CD4-positive, alpha-beta T cell (primary cell): ENCODE data around the gene CLOCK. TPM values are rescaled to one million over a fixed set of nuclear protein-coding genes. Genes with fewer than 3 reads are reported as not detected.

ENCODE experiments used
- ATAC-seq: fragments of 200-7000 bp; cut with Tn5 transposase; one replicate; pipeline ENCODE4 v1.10.0; 2022; ENCODE audit warnings: mild to moderate bottlenecking; ENCODE audit not compliant: poor library complexity
- CTCF ChIA-PET: fragments of 350-600 bp; sonication (Branson Sonifier 250); formaldehyde crosslinking; loops from one replicate; lab custom pipeline; 2021; ENCODE audit warnings: antibody characterized with exemption, inconsistent platforms; lab: Charles Lee
- POLR2A ChIA-PET: fragments of 350-600 bp; sonication (Branson Sonifier 250); formaldehyde crosslinking; loops from one replicate; lab custom pipeline; 2021; ENCODE audit warnings: antibody characterized with exemption, inconsistent platforms; lab: Charles Lee
- DNase-seq, 14 experiments: peaks; one replicate each; pipeline ENCODE4 v3.0.0-alpha.2; 2013 to 2020; ENCODE audit warnings: mixed read lengths in 2 of 14
- H3K27ac ChIP-seq, 2 donors: one replicate each; pipeline versions ENCODE4 v1.5.1 to v1.7.0; 2013; ENCODE audit warnings: low read length in 2 of 2, low read depth in 1 of 2, mild to moderate bottlenecking in 1 of 2
- H3K27me3 ChIP-seq, 2 experiments: 1 replicate in 1 of 2; 2 replicates in 1 of 2; pipeline versions ENCODE4 v1.6.1 to v1.7.0; 2013; ENCODE audit warnings: low read length in 2 of 2, control low read depth in 1 of 2, mild to moderate bottlenecking in 1 of 2, moderate library complexity in 1 of 2; ENCODE audit not compliant: insufficient read depth in 2 of 2, control insufficient read depth in 1 of 2
- H3K36me3 ChIP-seq: one replicate; pipeline ENCODE4 v1.6.1; 2013; ENCODE audit warnings: low read length, control low read depth; ENCODE audit not compliant: insufficient read depth
- H3K4me1 ChIP-seq: one replicate; pipeline ENCODE4 v1.6.1; 2013; ENCODE audit warnings: low read length, control low read depth; ENCODE audit not compliant: insufficient read depth
- H3K4me3 ChIP-seq: one replicate; pipeline ENCODE4 v1.5.1; 2013; ENCODE audit warnings: mild to moderate bottlenecking, low read length, moderate library complexity
- H3K9me3 ChIP-seq, 2 experiments: 1 replicate in 1 of 2; 2 replicates in 1 of 2; pipeline versions ENCODE4 v1.6.1 to v1.7.0; 2013; ENCODE audit warnings: low read length in 2 of 2, mild to moderate bottlenecking in 2 of 2, control low read depth in 1 of 2, moderate library complexity in 1 of 2; ENCODE audit not compliant: control insufficient read depth in 1 of 2, insufficient read depth in 1 of 2
- H3K27ac Mint-ChIP-seq: one replicate; pipeline ENCODE4 v1.8.0; 2020; ENCODE audit warnings: mixed read lengths
- H3K27me3 Mint-ChIP-seq: one replicate; pipeline ENCODE4 v1.8.0; 2021; ENCODE audit warnings: mixed read lengths
- H3K36me3 Mint-ChIP-seq: one replicate; pipeline ENCODE4 v1.8.0; 2021; ENCODE audit warnings: low read depth, mixed read lengths
- H3K4me1 Mint-ChIP-seq: one replicate; pipeline ENCODE4 v1.8.0; 2021; ENCODE audit warnings: low read depth, mixed read lengths
- H3K4me3 Mint-ChIP-seq: one replicate; pipeline ENCODE4 v1.8.0; 2020; ENCODE audit warnings: mild to moderate bottlenecking, mixed read lengths
- H3K9me3 Mint-ChIP-seq: one replicate; pipeline ENCODE4 v1.8.0; 2020; ENCODE audit warnings: mixed read lengths
- CTCF ChIP-seq: fragments of 200-600 bp; IDR thresholded peaks from one replicate; pipeline ENCODE4 v1.8.0; 2022; ENCODE audit warnings: antibody characterized with exemption, mild to moderate bottlenecking
- intact Hi-C, 2 experiments: fragments of 100-400 bp; cut with DNase I in 1 of 2; cut with micrococcal nuclease in 1 of 2; formaldehyde crosslinking; loops; one replicate each; pipeline versions ENCODE4 v1.15.1 to v1.9.0; 2023 to 2025; cut with DNase I, micrococcal nuclease
- total RNA-seq, 174 experiments: library from RNA in 2 of 174; stranded (reverse) in 2 of 174; gene quantifications; one replicate each; pipeline ENCODE4 v1.2.3 and lab custom pipeline; 2021 to 2026

The CLOCK gene
- total RNA-seq, 2 experiments from 2014 or later = 4.9 to 5.6 TPM

DNA sequence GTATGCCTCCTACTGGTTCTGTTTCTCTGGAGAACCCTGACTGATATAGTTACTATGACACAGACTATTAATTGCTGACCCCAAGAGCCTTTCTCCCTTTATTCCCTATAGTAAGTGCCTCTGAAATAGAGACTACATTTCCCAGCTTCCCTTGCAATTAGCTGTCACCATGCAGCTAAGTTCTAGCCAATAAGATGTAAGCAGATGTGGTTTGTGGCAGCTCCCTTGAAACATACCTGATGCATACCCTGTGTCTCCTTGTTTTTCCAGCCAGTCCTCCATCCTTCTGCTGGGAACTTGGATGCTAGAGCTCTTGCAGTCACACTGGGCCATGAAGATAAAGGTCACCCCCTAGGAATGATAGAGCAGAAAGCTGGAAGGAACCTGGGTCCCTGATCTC lies 160.6 kb downstream of the CLOCK start:
- H3K27me3 Mint-ChIP-seq = no peaks in the 10 kb centered on the region
- Histone ChIP-seq H3K4me1 (no peaks in the 10 kb centered on the region), H3K27ac (no peak overlapping the region), H3K36me3 (no peaks in the 10 kb centered on the region), H3K9me3 (no peaks in the 10 kb centered on the region), H3K27me3 (no peaks in the 10 kb centered on the region), H3K4me3 (no peak overlapping the region)
- TF ChIP-seq CTCF = no peak
- ChIA-PET POLR2A (interaction anchor here (1.4 kb wide), 1 partner anchor 10 kb away, joined by 7 read pairs; the partner anchor contains the start of gene TMEM165), CTCF (interaction anchor here (0.6 to 1.1 kb wide), 2 partner anchors 9 to 13 kb away, joined by 3 read pairs; partner anchors contain the start of gene TMEM165)
- ATAC-seq (no peak), DNase-seq (peak in 3 of 14 experiments; percentile 15 to 33 (median 22))
- no peaks in the 10 kb centered on the region for H3K36me3 Mint-ChIP-seq
- intact Hi-C loops = no loop called here
- H3K4me1 Mint-ChIP-seq = no peaks in the 10 kb centered on the region
- no peaks in the 10 kb centered on the region for H3K9me3 Mint-ChIP-seq
- H3K27ac Mint-ChIP-seq = no peak overlapping the region
- H3K4me3 Mint-ChIP-seq = no peak overlapping the region

DNA sequence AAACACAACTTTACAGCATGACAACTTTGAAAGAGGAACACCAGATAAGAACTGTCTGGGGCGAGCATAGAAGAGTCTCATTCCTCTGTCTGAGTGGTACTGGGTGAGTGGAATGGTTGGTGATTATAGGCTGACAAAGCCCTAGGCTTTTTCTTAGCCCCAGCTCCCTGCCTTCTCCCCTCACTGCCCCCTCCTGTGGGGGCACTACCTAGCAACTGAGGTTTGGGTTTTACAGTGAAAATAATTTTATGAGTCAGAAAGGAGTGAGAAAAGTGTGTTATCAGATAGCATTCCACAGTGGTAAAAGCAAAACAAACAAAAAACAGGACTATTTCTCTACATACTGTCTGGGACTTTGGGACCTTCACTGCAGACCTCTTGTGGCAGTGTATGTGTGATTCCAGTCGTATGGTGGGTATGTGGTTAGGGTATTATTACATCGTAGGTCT lies 161.5 kb downstream of the CLOCK start:
- Mint-ChIP-seq H3K9me3 (no peaks in the 10 kb centered on the region), H3K27ac (no peak overlapping the region), H3K36me3 (no peaks in the 10 kb centered on the region), H3K4me3 (no peak overlapping the region), H3K27me3 (no peaks in the 10 kb centered on the region), H3K4me1 (no peaks in the 10 kb centered on the region)
- H3K27me3 ChIP-seq = no peaks in the 10 kb centered on the region
- H3K36me3 ChIP-seq = no peaks in the 10 kb centered on the region
- H3K4me3 ChIP-seq = no peak overlapping the region
- H3K27ac ChIP-seq = no peak overlapping the region
- no peaks in the 10 kb centered on the region for H3K4me1 ChIP-seq
- ChIA-PET POLR2A (no interaction called here), CTCF (no interaction called here)
- ATAC-seq (no peak), DNase-seq (no peak)
- TF ChIP-seq CTCF = no peak
- intact Hi-C loops = no loop called here
- no peaks in the 10 kb centered on the region for H3K9me3 ChIP-seq

DNA sequence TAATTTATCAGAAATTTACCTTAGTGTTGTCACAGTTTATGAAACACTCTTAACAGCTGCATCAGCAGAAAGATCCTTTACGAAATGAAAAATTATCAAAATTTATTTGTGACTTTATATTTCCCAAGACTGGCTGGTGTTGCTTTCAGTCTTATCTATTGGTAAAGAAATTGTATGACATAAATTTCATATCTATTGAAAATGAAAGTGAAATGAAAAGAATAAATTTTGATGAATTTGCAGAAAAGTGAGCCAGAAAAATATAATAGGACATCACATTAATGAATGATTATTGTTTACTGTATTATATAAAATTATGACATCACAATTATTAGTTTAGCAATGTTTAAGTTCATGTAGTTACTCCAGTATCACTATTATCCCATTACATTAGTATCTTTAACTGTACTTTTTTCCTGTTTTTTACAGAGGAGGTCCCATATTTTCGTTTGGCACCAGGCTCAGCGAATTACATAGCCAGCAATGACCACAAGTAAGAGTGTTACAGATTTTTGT lies 164.2 kb downstream of the CLOCK start:
- intact Hi-C loops = no loop called here
- ATAC-seq = no peak
- ChIA-PET CTCF (no interaction called here), POLR2A (no interaction called here)
- H3K27ac Mint-ChIP-seq = no peak overlapping the region
- H3K9me3 ChIP-seq = no peaks in the 10 kb centered on the region
- no peaks in the 10 kb centered on the region for H3K36me3 ChIP-seq
- H3K4me1 ChIP-seq = no peaks in the 10 kb centered on the region
- H3K4me1 Mint-ChIP-seq = no peaks in the 10 kb centered on the region
- H3K4me3 ChIP-seq = no peak overlapping the region
- no peak overlapping the region for H3K27ac ChIP-seq
- TF ChIP-seq CTCF = no peak
- no peak overlapping the region for H3K4me3 Mint-ChIP-seq
- no peaks in the 10 kb centered on the region for H3K27me3 Mint-ChIP-seq
- no peaks in the 10 kb centered on the region for H3K36me3 Mint-ChIP-seq
- no peak for DNase-seq
- H3K9me3 Mint-ChIP-seq = no peaks in the 10 kb centered on the region
- no peaks in the 10 kb centered on the region for H3K27me3 ChIP-seq
